Stomach (tissue), 9 donors: ENCODE data around the gene GPC6. TPM values are rescaled to one million over a fixed set of nuclear protein-coding genes. Genes with fewer than 3 reads are reported as not detected.

ENCODE experiments used
- DNase-seq, 2 donors: peaks; one replicate each; pipeline versions ENCODE4 v3.0.0 to v3.0.0-alpha.2; 2013 to 2019
- H3K27ac ChIP-seq, 5 donors: fragments of 200-600 bp in 4 of 5; sonication (generic) in 4 of 5; one replicate each; pipeline ENCODE4 v1.5.1; 2013 to 2019; ENCODE audit warnings: mild to moderate bottlenecking in 1 of 5, moderate library complexity in 1 of 5
- H3K27me3 ChIP-seq, 3 donors: fragments of 200-600 bp; sonication (generic); one replicate each; pipeline ENCODE4 v1.5.1; 2017 to 2019; ENCODE audit warnings: mixed run types in 1 of 3
- H3K36me3 ChIP-seq, 4 donors: fragments of 200-600 bp; sonication (generic); 1 replicate in 3 of 4; 2 replicates in 1 of 4; pipeline ENCODE4 v1.5.1; 2016 to 2019
- H3K4me1 ChIP-seq, 4 donors: fragments of 200-600 bp; sonication (generic); one replicate each; pipeline ENCODE4 v1.5.1; 2016 to 2019
- H3K4me3 ChIP-seq, 4 donors: fragments of 200-600 bp; sonication (generic) in 3 of 4; one replicate each; pipeline ENCODE4 v1.5.1; 2016 to 2019; ENCODE audit warnings: mild to moderate bottlenecking in 1 of 4
- H3K9me3 ChIP-seq, 4 donors: fragments of 200-600 bp; sonication (generic); one replicate each; pipeline ENCODE4 v1.5.1; 2016 to 2019
- CTCF ChIP-seq, 7 experiments: fragments of 450-650 bp in 4 of 7; fragments of 200-600 bp in 3 of 7; sonication (generic) in 3 of 7; IDR thresholded peaks; one replicate each; pipeline ENCODE4 v1.5.1; 2016 to 2019; ENCODE audit warnings: antibody characterized with exemption in 7 of 7, control low read depth in 2 of 7, mild to moderate bottlenecking in 1 of 7
- EP300 ChIP-seq: sonication (generic); formaldehyde crosslinking; IDR thresholded peaks from one replicate; pipeline ENCODE4 v1.6.1; 2017; ENCODE audit warnings: antibody characterized with exemption
- POLR2A ChIP-seq, 4 donors: fragments of 450-650 bp; IDR thresholded peaks; one replicate each; pipeline ENCODE4 v1.6.1; 2016; ENCODE audit warnings: antibody characterized with exemption in 4 of 4, control low read depth in 2 of 4, mild to moderate bottlenecking in 1 of 4, moderate library complexity in 1 of 4
- POLR2AphosphoS5 ChIP-seq, 3 donors: sonication (generic); formaldehyde crosslinking; IDR thresholded peaks; one replicate each; pipeline ENCODE4 v1.6.1; 2016; ENCODE audit warnings: antibody characterized with exemption in 3 of 3
- WGBS, 5 donors: extraction: QIAGEN DNeasy Blood & Tissue Kit in 3 of 5; methylation state at CpG; one replicate each; pipeline versions ENCODE4 v1.1.5 to v1.1.7; 2013 to 2018; 5-methylcytosine and 5-hydroxymethylcytosine counted together
- intact Hi-C: fragments of 100-400 bp; cut with DNase I; formaldehyde crosslinking; loops from one replicate; pipeline ENCODE4 v1.15.1; 2023; ENCODE audit warnings: low total_unique reads
- polyA plus RNA-seq, 3 donors: library from polyadenylated mRNA; stranded (reverse); fragments of 200-250 nt; gene quantifications; one replicate each; pipeline ENCODE4 v1.2.3, GENCODE V29; 2013
- total RNA-seq, 5 donors: library from RNA; depleted of rRNA; stranded (reverse); fragments of >200 nt; gene quantifications; one replicate each; pipeline versions ENCODE4 v1.1.0 to v1.2.3, GENCODE V29; 2014 to 2016
- donor health status: healthy with polysubstance abuse.
- donor health status: Bipolar disorder and iron deficiency.
- donor health status: healthy.

GPC6 gene
- total and polyA plus RNA-seq, 8 donors = 0.70 to 52.7 (median 5.6) TPM

GRCh38 chr13:93620181-93620765 lies 393.7 kb downstream of the GPC6 start:
- intact Hi-C loops = no loop called here

DNA sequence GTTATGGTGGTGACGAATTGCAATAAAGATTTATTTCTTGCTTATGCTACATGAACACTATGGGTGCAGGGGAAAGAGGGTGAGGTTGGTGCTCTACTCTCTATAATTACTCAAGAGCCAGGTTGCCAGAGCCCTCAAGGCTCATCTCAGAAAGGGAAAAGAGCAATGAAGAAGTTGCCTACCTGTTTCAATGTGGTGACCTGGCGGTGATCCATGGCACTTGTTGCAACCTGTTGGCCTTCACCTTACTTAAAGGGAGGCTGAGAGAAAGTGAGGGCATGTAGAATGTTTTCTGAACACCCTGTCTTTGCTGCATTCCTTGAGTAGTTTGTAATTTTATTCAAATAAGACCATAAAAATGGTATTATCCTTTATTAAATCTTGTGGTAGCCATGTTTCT lies 394.4 kb downstream of the GPC6 start:
- intact Hi-C loops = no loop called here
- Histone ChIP-seq H3K4me3 (no peak overlapping the region), H3K27ac (no peak overlapping the region), H3K27me3 (no peaks in the 10 kb centered on the region), H3K4me1 (no peaks in the 10 kb centered on the region), H3K9me3 (no peaks in the 10 kb centered on the region), H3K36me3 (no peaks in the 10 kb centered on the region)
- TF ChIP-seq EP300 (no peak), POLR2AphosphoS5 (IDR thresholded peaks at IDR 0.05) (no peak), POLR2A (IDR thresholded peaks at IDR 0.05) (no peak), CTCF (IDR thresholded peaks at IDR 0.05) (no peak)
- DNase-seq = no peak
- 83 to 91% (median 90%) methylated on average over 2 of the region's 2 CpGs for WGBS, 5 donors

More at GRCh38 chr13:93620181-93620765, 393.7 kb downstream of the GPC6 start:
- Histone ChIP-seq H3K4me3 (no peak overlapping the region), H3K27ac (no peak overlapping the region), H3K4me1 (no peaks in the 10 kb centered on the region), H3K27me3 (no peaks in the 10 kb centered on the region), H3K36me3 (no peaks in the 10 kb centered on the region), H3K9me3 (no peaks in the 10 kb centered on the region)
- WGBS, 5 donors = 60 to 95% (median 70%) methylated on average over 2 of the region's 2 CpGs
- TF ChIP-seq POLR2AphosphoS5 (IDR thresholded peaks at IDR 0.05) = no peak
- TF ChIP-seq EP300 = no peak
- no peak for TF ChIP-seq CTCF (IDR thresholded peaks at IDR 0.05)
- TF ChIP-seq POLR2A (IDR thresholded peaks at IDR 0.05) = no peak
- DNase-seq = no peak

DNA sequence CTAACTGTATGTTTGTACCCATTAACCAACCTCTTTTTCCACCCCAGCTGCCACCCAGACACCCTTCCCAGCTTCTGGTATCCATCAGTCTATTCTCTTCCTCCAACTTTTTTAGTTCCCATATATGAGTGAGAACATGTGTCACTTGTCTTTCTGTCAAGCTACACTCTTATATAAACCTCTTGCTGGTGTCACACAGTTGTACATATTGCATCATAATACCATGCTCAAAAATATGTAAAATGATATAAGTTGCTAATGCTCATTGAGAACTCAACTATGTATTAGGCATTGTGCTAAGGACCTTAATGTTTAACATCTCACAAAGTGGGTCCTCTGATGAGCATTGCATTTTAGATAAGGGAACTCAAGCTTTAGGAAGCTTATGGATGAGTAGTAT lies 395.4 kb downstream of the GPC6 start:
- H3K9me3 ChIP-seq = no peaks in the 10 kb centered on the region
- no peak for TF ChIP-seq CTCF (IDR thresholded peaks at IDR 0.05)
- TF ChIP-seq POLR2AphosphoS5 (IDR thresholded peaks at IDR 0.05) = no peak
- TF ChIP-seq POLR2A (IDR thresholded peaks at IDR 0.05) = no peak
- no peak for TF ChIP-seq EP300
- no peaks in the 10 kb centered on the region for H3K4me1 ChIP-seq
- no peak overlapping the region for H3K27ac ChIP-seq
- H3K27me3 ChIP-seq = no peaks in the 10 kb centered on the region
- no peak overlapping the region for H3K4me3 ChIP-seq
- no peak for DNase-seq
- intact Hi-C loops = no loop called here
- H3K36me3 ChIP-seq = no peaks in the 10 kb centered on the region

GRCh38 chr13:93624311-93624777 lies 397.7 kb downstream of the GPC6 start:
- Histone ChIP-seq H3K27me3 (no peaks in the 10 kb centered on the region), H3K4me3 (no peak overlapping the region), H3K9me3 (no peaks in the 10 kb centered on the region), H3K36me3 (no peaks in the 10 kb centered on the region), H3K4me1 (no peaks in the 10 kb centered on the region), H3K27ac (no peak overlapping the region)
- WGBS, 5 donors = 26 to 43% (median 31%) methylated on average over 2 of the region's 2 CpGs
- TF ChIP-seq EP300 (no peak), POLR2AphosphoS5 (IDR thresholded peaks at IDR 0.05) (no peak), POLR2A (IDR thresholded peaks at IDR 0.05) (no peak), CTCF (IDR thresholded peaks at IDR 0.05) (no peak)
- intact Hi-C loops = no loop called here
- DNase-seq = no peak
